Neural progenitor cell (in vitro differentiated cells): Measurements from ENCODE around the gene EPHA4. TPM values are rescaled to one million over a fixed set of nuclear protein-coding genes. Genes with fewer than 3 reads are reported as not detected.

Source experiments
- DNase-seq: peaks from one replicate; pipeline ENCODE4 v3.0.0-alpha.2; 2016; ENCODE audit warnings: low spot score
- H2AFZ ChIP-seq: fragments of 200-600 bp; sonication (generic); replicated peaks from 2 replicates; pipeline ENCODE4 v1.6.1; 2016; ENCODE audit warnings: antibody characterized with exemption
- H3F3A ChIP-seq: fragments of 200-600 bp; sonication (generic); 2 replicates; pipeline ENCODE4 v1.6.1; 2016; ENCODE audit warnings: antibody characterized with exemption, low read depth
- H3K27ac ChIP-seq: fragments of 200-600 bp; sonication (generic); 2 replicates; pipeline ENCODE4 v1.5.1; 2016; ENCODE audit warnings: mild to moderate bottlenecking
- H3K27me3 ChIP-seq: fragments of 200-600 bp; sonication (generic); 2 replicates; pipeline ENCODE4 v1.6.1; 2016; ENCODE audit warnings: mild to moderate bottlenecking, moderate library complexity
- H3K36me3 ChIP-seq: fragments of 200-600 bp; sonication (generic); 2 replicates; pipeline ENCODE4 v1.5.1; 2016
- H3K4me1 ChIP-seq: fragments of 200-600 bp; sonication (generic); 2 replicates; pipeline ENCODE4 v1.6.1; 2016; ENCODE audit warnings: mixed run types
- H3K4me2 ChIP-seq: fragments of 200-600 bp; sonication (generic); 2 replicates; pipeline ENCODE4 v1.6.1; 2016
- H3K4me3 ChIP-seq: fragments of 200-600 bp; sonication (generic); 2 replicates; pipeline ENCODE4 v1.5.1; 2016
- H3K79me2 ChIP-seq: fragments of 200-600 bp; sonication (generic); 2 replicates; pipeline ENCODE4 v1.6.1; 2016; ENCODE audit warnings: low read depth
- H3K9ac ChIP-seq: fragments of 200-600 bp; sonication (generic); 2 replicates; pipeline ENCODE4 v1.6.1; 2016
- H3K9me3 ChIP-seq: fragments of 200-600 bp; sonication (generic); 2 replicates; pipeline ENCODE4 v1.5.1; 2016; ENCODE audit warnings: low read depth
- H4K20me1 ChIP-seq: fragments of 200-600 bp; sonication (generic); 2 replicates; pipeline ENCODE4 v1.6.1; 2016; ENCODE audit warnings: low read depth
- H3K27ac Mint-ChIP-seq: 3 replicates; pipeline ENCODE4 v1.8.0; 2021; ENCODE audit warnings: mixed read lengths
- H3K27me3 Mint-ChIP-seq: 2 replicates; pipeline ENCODE4 v1.8.0; 2022; ENCODE audit warnings: low read depth, mild to moderate bottlenecking, inconsistent platforms, moderate library complexity, mixed read lengths; ENCODE audit not compliant: insufficient read depth
- H3K36me3 Mint-ChIP-seq: 3 replicates; pipeline ENCODE4 v1.8.0; 2021; ENCODE audit warnings: mixed read lengths
- H3K4me1 Mint-ChIP-seq: 3 replicates; pipeline ENCODE4 v1.8.0; 2021; ENCODE audit warnings: mixed read lengths
- H3K4me3 Mint-ChIP-seq: 3 replicates; pipeline ENCODE4 v1.8.0; 2021; ENCODE audit warnings: mild to moderate bottlenecking, moderate library complexity, mixed read lengths
- H3K9me3 Mint-ChIP-seq: 3 replicates; pipeline ENCODE4 v1.8.0; 2020; ENCODE audit warnings: mixed read lengths
- EZH2 ChIP-seq: fragments of 200-600 bp; sonication (generic); IDR thresholded peaks from 2 replicates; pipeline ENCODE4 v1.6.1; 2017; ENCODE audit warnings: antibody characterized with exemption, mild to moderate bottlenecking, moderate library complexity
- EZH2phosphoT487 ChIP-seq: fragments of 200-600 bp; sonication (generic); IDR thresholded peaks from 2 replicates; pipeline ENCODE4 v1.6.1; 2017; ENCODE audit warnings: antibody characterized with exemption
- total RNA-seq: library from RNA; depleted of rRNA; stranded (reverse); fragments of >200 nt; gene quantifications from 2 replicates; pipeline ENCODE4 v1.2.3, GENCODE V29; 2015; ENCODE audit warnings: low replicate concordance
- TF ChIP-seq, protein P1 (sequence below): fragments of 200-600 bp; sonication (generic); IDR thresholded peaks from 2 replicates; pipeline ENCODE4 v1.5.1; 2017; ENCODE audit warnings: antibody characterized with exemption, mild to moderate bottlenecking

The EPHA4 gene
- total RNA-seq, 1 donor from 2014 or later: 323 TPM

DNA sequence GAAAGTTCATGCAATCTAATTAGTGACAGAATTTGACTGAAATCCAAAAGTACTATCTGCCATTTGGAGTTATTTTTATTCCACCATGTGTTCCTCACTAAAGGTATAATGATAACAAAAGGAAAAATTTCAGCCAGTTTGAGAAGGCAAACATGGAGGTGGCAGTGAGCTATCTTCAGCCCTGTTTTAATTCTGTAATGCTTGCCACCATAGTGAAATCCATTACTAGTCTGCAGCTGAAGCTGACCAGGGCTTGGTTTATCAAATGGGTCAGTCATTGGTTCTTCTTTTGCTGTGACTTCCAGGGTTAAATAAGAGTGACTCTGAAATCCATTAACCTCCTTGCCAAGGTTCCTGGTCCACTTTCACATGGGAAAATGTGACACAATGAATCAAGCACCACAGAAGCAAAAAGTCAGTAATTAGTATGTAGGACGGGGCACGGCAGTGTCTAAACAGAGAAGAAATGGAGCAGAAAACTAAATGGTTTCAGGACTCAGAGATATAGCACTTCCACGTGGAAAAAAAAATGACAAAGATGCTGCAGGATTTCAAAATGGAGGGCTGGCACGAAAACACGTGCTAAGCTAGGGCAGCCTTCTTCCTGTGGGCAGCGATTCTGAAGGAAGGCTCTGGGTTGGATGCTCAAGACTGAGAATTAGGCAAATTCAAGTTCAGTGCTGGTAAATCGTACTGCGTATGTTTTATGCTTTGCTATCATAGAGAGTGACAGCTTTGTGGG is 87.2 kb downstream of the EPHA4 start:
- Histone ChIP-seq H3F3A (peaks cover 25% of the 10 kb centered on the region), H2AFZ (no peak overlapping the region), H3K9me3 (no peaks in the 10 kb centered on the region), H3K36me3 (peaks cover 21% of the 10 kb centered on the region), H3K9ac (no peak overlapping the region), H3K4me2 (no peak overlapping the region), H3K4me3 (no peak overlapping the region), H3K79me2 (peaks cover 100% of the 10 kb centered on the region), H3K27ac (no peak overlapping the region), H4K20me1 (peaks cover 94% of the 10 kb centered on the region), H3K4me1 (peaks cover 14% of the 10 kb centered on the region), H3K27me3 (no peaks in the 10 kb centered on the region)
- H3K27me3 Mint-ChIP-seq: no peaks in the 10 kb centered on the region
- TF ChIP-seq, protein P1, sequence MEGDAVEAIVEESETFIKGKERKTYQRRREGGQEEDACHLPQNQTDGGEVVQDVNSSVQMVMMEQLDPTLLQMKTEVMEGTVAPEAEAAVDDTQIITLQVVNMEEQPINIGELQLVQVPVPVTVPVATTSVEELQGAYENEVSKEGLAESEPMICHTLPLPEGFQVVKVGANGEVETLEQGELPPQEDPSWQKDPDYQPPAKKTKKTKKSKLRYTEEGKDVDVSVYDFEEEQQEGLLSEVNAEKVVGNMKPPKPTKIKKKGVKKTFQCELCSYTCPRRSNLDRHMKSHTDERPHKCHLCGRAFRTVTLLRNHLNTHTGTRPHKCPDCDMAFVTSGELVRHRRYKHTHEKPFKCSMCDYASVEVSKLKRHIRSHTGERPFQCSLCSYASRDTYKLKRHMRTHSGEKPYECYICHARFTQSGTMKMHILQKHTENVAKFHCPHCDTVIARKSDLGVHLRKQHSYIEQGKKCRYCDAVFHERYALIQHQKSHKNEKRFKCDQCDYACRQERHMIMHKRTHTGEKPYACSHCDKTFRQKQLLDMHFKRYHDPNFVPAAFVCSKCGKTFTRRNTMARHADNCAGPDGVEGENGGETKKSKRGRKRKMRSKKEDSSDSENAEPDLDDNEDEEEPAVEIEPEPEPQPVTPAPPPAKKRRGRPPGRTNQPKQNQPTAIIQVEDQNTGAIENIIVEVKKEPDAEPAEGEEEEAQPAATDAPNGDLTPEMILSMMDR: no peak
- no peak for TF ChIP-seq EZH2
- no peak for TF ChIP-seq EZH2phosphoT487
- no peak overlapping the region for H3K4me3 Mint-ChIP-seq
- no peaks in the 10 kb centered on the region for H3K4me1 Mint-ChIP-seq
- no peaks in the 10 kb centered on the region for H3K9me3 Mint-ChIP-seq
- H3K27ac Mint-ChIP-seq: no peak overlapping the region
- peaks cover 17% of the 10 kb centered on the region for H3K36me3 Mint-ChIP-seq
- DNase-seq: no peak

GRCh38 chr2:221482666-221483455 is 89.2 kb downstream of the EPHA4 start:
- H3K4me3 ChIP-seq: no peak overlapping the region
- peaks cover 100% of the 10 kb centered on the region for H3K79me2 ChIP-seq

DNA sequence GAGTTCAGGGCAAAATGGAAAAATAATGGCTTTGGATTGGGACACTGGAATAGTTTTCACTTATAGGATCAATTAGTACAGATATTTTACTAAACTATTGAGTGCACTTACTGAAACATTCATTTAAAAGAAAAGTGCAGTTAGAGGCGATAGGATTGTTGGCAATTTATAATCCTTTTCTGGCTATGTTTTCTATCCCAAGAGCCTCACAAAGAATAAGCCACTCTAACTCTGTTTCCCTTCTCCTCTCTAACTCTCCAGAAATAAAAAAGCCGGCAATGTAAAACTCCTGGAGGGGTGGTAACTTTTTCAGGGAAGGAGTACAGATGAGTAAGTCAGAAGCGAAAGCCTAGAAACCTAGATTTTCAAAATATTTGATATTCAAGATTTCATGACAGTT is 91.3 kb downstream of the EPHA4 start:
- no peak for TF ChIP-seq EZH2phosphoT487
- Histone ChIP-seq H3K4me2 (no peak overlapping the region), H3K36me3 (peaks cover 6% of the 10 kb centered on the region), H3K4me3 (no peak overlapping the region), H2AFZ (no peak overlapping the region), H3F3A (peaks cover 53% of the 10 kb centered on the region), H3K27ac (peak overlapping the region; percentile 14), H3K79me2 (peaks cover 100% of the 10 kb centered on the region), H3K27me3 (no peaks in the 10 kb centered on the region), H3K9ac (no peak overlapping the region), H3K9me3 (no peaks in the 10 kb centered on the region), H4K20me1 (peaks cover 83% of the 10 kb centered on the region), H3K4me1 (peaks cover 27% of the 10 kb centered on the region)
- H3K27me3 Mint-ChIP-seq: no peaks in the 10 kb centered on the region
- H3K4me1 Mint-ChIP-seq: no peaks in the 10 kb centered on the region
- H3K27ac Mint-ChIP-seq: no peak overlapping the region
- H3K36me3 Mint-ChIP-seq: peaks cover 31% of the 10 kb centered on the region
- no peak for DNase-seq
- no peaks in the 10 kb centered on the region for H3K9me3 Mint-ChIP-seq
- H3K4me3 Mint-ChIP-seq: no peak overlapping the region

More at GRCh38 chr2:221482666-221483455, 89.2 kb downstream of the EPHA4 start:
- no peak for TF ChIP-seq EZH2phosphoT487
- TF ChIP-seq EZH2: no peak
- TF ChIP-seq, protein P1: no peak
- no peak overlapping the region for H3K27ac ChIP-seq
- no peak overlapping the region for H2AFZ ChIP-seq
- no peaks in the 10 kb centered on the region for H3K4me1 Mint-ChIP-seq
- no peaks in the 10 kb centered on the region for H3K9me3 ChIP-seq
- no peak overlapping the region for H3K27ac Mint-ChIP-seq
- H3K36me3 ChIP-seq: peaks cover 13% of the 10 kb centered on the region
- H3K4me2 ChIP-seq: no peak overlapping the region
- H3K9ac ChIP-seq: no peak overlapping the region
- peaks cover 34% of the 10 kb centered on the region for H3F3A ChIP-seq
- DNase-seq: no peak
- peaks cover 24% of the 10 kb centered on the region for H3K4me1 ChIP-seq
- no peaks in the 10 kb centered on the region for H3K27me3 Mint-ChIP-seq
- H3K27me3 ChIP-seq: no peaks in the 10 kb centered on the region
- no peak overlapping the region for H3K4me3 Mint-ChIP-seq
- H4K20me1 ChIP-seq: peaks cover 94% of the 10 kb centered on the region
- H3K36me3 Mint-ChIP-seq: peaks cover 23% of the 10 kb centered on the region
- H3K9me3 Mint-ChIP-seq: no peaks in the 10 kb centered on the region
